Measurements from ENCODE around the gene MBD4.

- TF ChIP-seq CTCF (IDR thresholded peaks at IDR 0.05) (no peak), POLR2A (IDR thresholded peaks at IDR 0.05) (no peak)
These were observed 23.3 kb downstream of the MBD4 start for GRCh38 chr3:129416415-129416814.
